H1 (cell line): Measurements from ENCODE around the gene OASL. TPM values are rescaled to one million over a fixed set of nuclear protein-coding genes. Genes with fewer than 3 reads are reported as not detected.

Source experiments
- BRCA1 ChIP-seq: IDR thresholded peaks from 2 replicates; pipeline ENCODE4 v1.6.1; 2012; ENCODE audit warnings: low read depth, low read length, improper control_type of control experiment
- FOSL1 ChIP-seq: IDR thresholded peaks from 2 replicates; pipeline ENCODE4 v1.6.1; 2011; ENCODE audit warnings: mild to moderate bottlenecking, low read depth, low read length, moderate library complexity; ENCODE audit not compliant: insufficient read depth
- KDM1A ChIP-seq: fragments of 200-600, 300-600 bp; sonication (generic); IDR thresholded peaks from 2 replicates; pipeline ENCODE4 v1.7.1; 2016; ENCODE audit warnings: mild to moderate bottlenecking, low read length, borderline replicate concordance
- KDM4A ChIP-seq: IDR thresholded peaks from one replicate; pipeline ENCODE4 v1.7.1; 2012; ENCODE audit warnings: low read depth, mild to moderate bottlenecking, moderate library complexity, low read length, inconsistent platforms; ENCODE audit not compliant: severe bottlenecking
- KDM5A ChIP-seq: fragments of 200-600 bp; IDR thresholded peaks from 2 replicates; pipeline ENCODE4 v1.7.1; 2012; ENCODE audit warnings: mild to moderate bottlenecking, low read length, inconsistent platforms, mixed read lengths
- MAFK ChIP-seq: IDR thresholded peaks from 2 replicates; pipeline ENCODE4 v1.6.1; 2012; ENCODE audit warnings: low read depth, mild to moderate bottlenecking, improper control_type of control experiment, low read length
- NRF1 ChIP-seq: IDR thresholded peaks from 2 replicates; pipeline ENCODE4 v1.6.1; 2011; ENCODE audit warnings: mild to moderate bottlenecking, low read depth, low read length, improper control_type of control experiment
- POLR2AphosphoS5 ChIP-seq: IDR thresholded peaks from 2 replicates; pipeline ENCODE4 v1.6.1; 2011; ENCODE audit warnings: low read depth, low read length
- RAD21 ChIP-seq, 2 experiments: IDR thresholded peaks in 1 of 2; conservative IDR thresholded peaks in 1 of 2; 2 replicates each; pipeline ENCODE4 v1.6.1; 2011; ENCODE audit warnings: low read depth in 2 of 2, low read length in 2 of 2, improper control_type of control experiment in 1 of 2, inconsistent platforms in 1 of 2, mild to moderate bottlenecking in 1 of 2, moderate library complexity in 1 of 2
- TAF1 ChIP-seq: IDR thresholded peaks from 2 replicates; pipeline ENCODE4 v1.6.1; 2011; ENCODE audit warnings: mild to moderate bottlenecking, low read depth, low read length
- YY1 ChIP-seq: IDR thresholded peaks from 2 replicates; pipeline ENCODE4 v1.6.1; 2011; ENCODE audit warnings: low read depth, mild to moderate bottlenecking, low read length
- polyA plus RNA-seq, 7 experiments: library from polyadenylated mRNA; depleted of rRNA in 3 of 7; stranded (reverse) in 5 of 7; unstranded in 2 of 7; fragments of >200 nt in 5 of 7; fragments of 200-250 nt in 2 of 7; gene quantifications; 1 replicate in 5 of 7; 2 replicates in 1 of 7; 4 replicates in 1 of 7; pipeline versions ENCODE4 v1.2.1 to v1.2.3, GENCODE V29; 2011 to 2013; ENCODE audit warnings: missing spikeins in 2 of 7, mixed read lengths in 2 of 7
- total RNA-seq: library from RNA; stranded (reverse); fragmentation: NEBNext Ultra II Directional; extraction: Animal tissue kit (Norgen Biotek cat#: 25700); gene quantifications from 2 replicates; pipeline ENCODE4 v1.2.1, GENCODE V29; 2021
- TF ChIP-seq, protein P1 (sequence below): IDR thresholded peaks from 2 replicates; pipeline ENCODE4 v1.6.1; 2012; ENCODE audit warnings: low read length, inconsistent platforms

Gene OASL
- total and polyA plus RNA-seq, 2 of the 8 experiments (the other 6 are each of a cell fraction or from before 2014, with no cell fraction given), result not detected

DNA sequence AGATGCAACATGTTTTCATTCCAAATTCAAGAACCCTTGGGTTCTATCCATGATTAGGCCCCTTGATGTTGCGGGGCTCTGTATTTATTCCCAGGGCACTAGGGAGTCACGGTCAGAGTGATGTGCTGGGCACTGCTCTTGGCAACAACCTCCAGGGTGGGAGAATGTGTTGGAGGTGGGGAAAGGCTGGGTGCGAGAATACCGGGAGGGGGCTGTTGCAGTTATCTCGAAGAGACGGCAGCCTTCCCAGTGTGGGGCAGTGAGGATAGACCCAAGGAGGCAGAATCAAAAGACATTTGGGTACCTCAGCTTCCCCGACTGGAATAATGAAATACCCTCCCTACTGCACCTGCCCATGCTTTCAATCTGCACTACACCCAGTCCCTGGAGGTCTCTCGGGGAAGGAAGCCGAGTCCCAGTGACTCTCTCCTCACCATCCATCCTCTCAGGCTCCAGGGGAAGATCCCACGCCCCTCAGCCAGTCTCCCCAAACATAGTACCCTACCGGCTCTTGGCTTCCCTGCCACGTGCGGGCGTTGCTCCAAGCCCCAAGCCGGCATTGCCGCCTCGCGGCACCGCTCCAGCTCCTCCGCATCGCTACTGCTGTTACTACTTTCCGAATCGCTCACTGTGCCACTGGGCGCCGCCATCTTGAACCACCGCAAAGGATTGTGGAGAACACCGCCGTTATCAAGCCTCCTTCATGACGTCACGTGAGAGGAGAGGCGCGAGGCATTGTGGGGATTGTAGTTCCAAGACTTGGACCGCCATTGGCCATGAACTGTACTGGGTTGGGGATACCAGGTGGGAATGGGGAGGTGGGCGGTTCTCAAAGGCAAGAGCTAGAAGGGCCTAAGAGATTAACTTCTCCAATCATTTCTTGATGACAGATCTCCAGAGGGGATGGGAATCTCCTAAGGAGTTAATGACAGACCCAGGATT lies 22.9 kb downstream of the OASL start, which contains the start of gene C12orf43 (continued):
- TF ChIP-seq MAFK (no peak), NRF1 (no peak), KDM1A (no peak), POLR2AphosphoS5 (peak; percentile 88; the same call in 1 of the 2 replicates), FOSL1 (no peak), BRCA1 (no peak; the same call in 1 of the 2 replicates), RAD21 (IDR thresholded peaks at IDR 0.05 in 1 of 2, conservative IDR thresholded peaks at IDR 0.05 in 1 of 2; ENCODE audit: low read depth in 2 of 2, low read length in 2 of 2) (no peak; a peak in 1 of 4 replicates), KDM5A (peak; percentile 99), YY1 (peak; percentile 100), KDM4A (peak; percentile 54), TAF1 (peak; percentile 89)
- TF ChIP-seq, protein P1, sequence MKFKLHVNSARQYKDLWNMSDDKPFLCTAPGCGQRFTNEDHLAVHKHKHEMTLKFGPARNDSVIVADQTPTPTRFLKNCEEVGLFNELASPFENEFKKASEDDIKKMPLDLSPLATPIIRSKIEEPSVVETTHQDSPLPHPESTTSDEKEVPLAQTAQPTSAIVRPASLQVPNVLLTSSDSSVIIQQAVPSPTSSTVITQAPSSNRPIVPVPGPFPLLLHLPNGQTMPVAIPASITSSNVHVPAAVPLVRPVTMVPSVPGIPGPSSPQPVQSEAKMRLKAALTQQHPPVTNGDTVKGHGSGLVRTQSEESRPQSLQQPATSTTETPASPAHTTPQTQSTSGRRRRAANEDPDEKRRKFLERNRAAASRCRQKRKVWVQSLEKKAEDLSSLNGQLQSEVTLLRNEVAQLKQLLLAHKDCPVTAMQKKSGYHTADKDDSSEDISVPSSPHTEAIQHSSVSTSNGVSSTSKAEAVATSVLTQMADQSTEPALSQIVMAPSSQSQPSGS, result peak; percentile 41; the same call in 1 of the 2 replicates
